NCI-H69 (cell line): ENCODE results near the gene TRIM47.
A peak's percentile ranks its signal among the peaks of the same experiment; 100 is the strongest.
"Not testable (repeated sequence)": the region's sequence is repeated elsewhere in the genome, so short reads cannot be mapped to it uniquely, and the experiment has no call there.

Experiments used
- DNase-seq: peaks from one replicate; lab custom pipeline; 2025; lab: John Stamatoyannopoulos, UW

The TRIM47 gene

DNA sequence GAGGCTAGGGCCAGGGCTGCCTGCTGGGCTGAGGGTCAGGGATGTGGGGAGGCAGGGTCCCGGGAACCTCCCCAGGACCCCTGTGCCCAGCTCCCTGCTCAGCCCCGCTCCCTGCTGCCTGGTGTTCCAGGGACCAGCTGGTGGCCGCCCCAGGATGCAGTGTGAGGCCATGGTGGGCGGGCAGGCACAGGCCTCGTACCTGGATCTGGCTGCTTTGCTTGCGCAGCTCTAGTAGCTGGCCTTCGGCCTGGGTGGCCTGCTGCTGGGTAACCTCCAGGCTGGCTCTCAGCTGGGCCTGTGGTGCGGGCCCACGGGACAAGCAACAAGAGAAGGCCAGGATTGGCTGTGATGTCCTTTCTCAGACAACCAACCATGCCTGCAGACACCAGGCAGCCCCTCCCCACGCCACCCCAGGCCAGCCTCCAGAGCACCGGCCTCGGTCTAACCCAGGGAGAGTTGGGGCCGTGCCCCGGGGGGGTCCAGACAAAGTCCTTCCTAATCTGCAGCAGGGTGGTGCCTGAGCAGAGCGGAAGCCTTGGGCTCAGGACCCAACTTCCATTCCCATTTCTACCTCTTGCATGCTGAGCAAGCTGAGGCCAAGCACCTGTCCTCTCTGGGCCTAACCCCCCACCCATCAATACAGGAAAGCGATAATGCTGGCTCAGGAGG lies 14.3 kb upstream of the TRIM47 start:
- DNase-seq, result no peak

DNA sequence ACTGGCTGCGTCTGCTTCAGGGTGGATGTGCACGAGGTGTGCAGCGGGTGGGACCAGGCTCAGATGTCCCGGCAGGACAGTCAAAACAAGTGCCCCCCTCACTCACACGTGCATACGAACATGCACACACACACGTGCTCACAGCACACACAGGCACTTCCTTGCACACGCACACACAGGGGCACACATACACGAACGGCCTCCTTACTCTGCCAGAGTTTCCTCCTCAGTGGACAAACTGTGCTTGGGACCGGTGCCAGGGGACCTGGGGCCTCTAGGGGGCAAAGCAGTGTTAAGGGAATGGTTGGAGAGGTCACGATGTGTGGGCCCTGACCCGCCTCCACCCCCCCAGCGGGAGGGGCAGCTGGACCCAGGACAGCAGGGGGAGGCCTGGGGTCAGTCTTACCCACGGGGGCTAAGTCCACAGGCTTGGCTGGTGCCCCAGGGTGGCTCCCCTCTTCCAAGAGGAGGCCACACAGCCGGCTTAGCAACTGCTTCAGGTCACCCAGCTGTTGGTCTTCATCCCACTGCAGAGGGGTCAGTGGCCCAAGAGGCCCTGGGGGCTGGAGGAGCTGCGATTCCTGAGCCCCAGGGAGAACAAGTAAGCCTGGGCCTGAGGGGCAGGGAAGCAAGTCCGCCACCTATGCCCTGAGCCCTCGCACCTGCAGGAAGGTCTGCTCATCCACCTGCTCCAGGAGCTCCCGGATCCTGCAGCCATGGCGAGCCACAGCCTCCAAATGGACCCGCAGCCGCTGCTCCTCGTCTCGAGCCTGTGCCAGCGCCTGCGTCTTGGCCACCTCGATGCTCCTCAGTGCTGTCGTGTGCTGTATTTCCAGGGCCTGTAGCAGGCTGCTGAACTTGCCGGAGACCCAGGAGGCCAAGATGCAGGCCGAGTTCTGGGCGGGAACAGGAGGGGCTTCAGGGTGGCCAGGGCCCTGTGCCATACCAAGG lies 13.5 kb upstream of the TRIM47 start:
- no peak for DNase-seq

DNA sequence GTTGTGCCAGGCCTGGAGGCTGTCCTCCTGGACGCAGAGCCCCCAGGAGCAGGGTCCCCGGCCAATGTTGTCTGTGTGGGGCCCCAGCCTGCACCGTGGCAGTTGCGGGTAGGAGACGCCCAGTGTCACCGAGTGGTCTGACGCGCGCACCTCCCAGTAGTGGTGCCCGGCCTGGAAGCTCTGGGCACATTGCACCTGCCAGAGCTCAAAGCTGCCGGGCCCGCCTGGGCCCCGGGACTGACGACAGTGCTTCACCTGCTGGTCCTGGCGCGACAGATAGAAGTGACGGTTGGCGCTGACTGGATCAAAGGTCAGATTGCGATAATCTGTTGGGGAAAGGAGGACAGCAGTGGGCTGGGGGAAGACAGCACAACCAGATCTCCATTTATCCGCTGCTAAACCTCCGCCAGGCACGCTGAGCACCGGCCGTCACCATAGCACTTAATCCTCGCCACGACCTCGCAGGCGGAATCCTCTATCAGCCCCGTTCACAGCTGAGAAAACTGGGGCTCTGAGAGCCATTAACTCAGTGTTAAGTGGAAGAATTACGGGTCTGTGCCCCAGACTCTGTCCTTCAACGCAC lies 12.7 kb upstream of the TRIM47 start:
- no peak for DNase-seq

GRCh38 chr17:75889454-75889853 lies 11.1 kb upstream of the TRIM47 start:
- DNase-seq, result no peak

GRCh38 chr17:75888484-75888883 lies 10.1 kb upstream of the TRIM47 start:
- DNase-seq, result no peak

- DNase-seq, result not testable (repeated sequence)
Measured at GRCh38 chr17:75885860-75886259, 7.5 kb upstream of the TRIM47 start.

- no peak for DNase-seq
Measured at GRCh38 chr17:75885431-75885830, 7.0 kb upstream of the TRIM47 start.

DNA sequence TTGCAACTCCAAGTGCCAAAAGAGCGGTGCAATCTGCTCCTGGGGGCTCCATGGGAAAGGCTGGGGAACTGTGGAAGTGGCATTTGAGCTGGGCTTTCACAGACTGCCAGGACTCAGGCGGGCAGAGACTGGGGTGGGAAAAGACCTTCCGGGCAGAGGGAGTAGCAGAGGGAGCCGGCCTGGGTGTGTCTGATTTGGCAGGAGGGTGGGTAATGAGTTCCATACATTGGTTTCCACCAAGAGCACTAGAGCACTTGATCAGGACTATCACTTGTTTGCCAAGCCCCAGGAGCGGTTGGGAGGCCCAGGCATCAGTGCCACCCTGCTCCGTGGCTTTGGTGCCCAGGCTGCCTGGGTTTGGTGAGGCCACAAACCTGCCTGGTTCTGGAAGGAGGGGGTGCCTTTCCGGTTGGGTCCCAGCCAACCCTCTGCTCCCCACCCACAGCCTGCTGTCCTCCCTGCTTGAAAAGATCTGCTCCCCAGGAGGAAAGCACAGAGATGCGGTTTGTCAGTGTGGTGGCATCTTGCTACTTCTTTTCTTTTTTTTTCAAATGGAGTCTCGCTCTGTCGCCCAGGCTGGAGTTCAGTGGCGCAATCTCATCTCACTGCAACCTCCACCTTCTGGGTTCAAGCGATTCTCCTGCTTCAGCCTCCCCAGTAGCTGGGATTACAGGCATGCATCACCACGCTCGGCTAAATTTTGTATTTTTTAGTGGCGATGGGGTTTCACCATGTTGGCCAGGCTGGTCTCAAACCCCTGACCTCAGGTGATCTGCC lies 3.5 kb upstream of the TRIM47 start:
- no peak for DNase-seq

DNA sequence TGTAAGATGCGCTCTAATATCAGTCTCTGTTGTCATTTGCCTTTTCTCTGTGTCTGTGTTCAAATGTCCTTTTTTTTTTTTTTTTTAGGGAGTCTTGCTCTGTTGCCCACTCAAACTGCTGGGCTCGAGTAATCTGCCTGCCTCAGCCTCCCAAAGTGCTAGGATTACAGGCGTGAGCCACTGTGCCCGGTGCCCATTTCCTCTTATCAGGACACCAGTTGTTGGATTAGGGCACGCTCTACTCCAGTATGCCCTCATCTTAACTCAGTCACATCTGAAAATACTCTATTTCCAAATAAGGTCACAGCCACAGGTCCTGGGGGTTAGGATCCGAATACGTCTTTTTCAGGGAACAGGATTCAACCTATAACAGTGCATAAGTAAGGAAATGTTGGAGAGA lies 1.9 kb upstream of the TRIM47 start:
- no peak for DNase-seq

DNA sequence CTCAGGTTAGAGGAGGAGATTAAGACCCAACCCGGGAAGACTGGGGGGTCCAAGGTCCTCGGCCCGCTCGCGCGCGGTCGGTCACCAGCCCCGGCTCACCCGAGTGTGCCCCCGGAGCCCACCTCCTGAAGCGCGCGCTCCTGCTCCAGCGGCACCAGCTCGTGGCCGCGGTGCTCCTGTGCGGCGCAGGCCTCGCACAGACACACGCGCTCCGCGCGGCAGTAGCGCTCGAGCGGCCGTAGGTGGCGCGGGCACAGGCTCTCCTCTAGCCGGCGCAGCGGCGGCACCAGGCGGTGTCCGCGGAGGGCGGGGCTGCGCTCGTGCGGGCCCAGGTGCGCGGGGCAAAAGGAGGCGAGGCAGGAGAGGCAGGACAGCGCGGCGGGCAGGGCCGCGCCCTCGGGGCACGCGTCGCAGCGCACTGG lies 618 bp downstream of the TRIM47 start:
- peak; percentile 88 for DNase-seq

DNA sequence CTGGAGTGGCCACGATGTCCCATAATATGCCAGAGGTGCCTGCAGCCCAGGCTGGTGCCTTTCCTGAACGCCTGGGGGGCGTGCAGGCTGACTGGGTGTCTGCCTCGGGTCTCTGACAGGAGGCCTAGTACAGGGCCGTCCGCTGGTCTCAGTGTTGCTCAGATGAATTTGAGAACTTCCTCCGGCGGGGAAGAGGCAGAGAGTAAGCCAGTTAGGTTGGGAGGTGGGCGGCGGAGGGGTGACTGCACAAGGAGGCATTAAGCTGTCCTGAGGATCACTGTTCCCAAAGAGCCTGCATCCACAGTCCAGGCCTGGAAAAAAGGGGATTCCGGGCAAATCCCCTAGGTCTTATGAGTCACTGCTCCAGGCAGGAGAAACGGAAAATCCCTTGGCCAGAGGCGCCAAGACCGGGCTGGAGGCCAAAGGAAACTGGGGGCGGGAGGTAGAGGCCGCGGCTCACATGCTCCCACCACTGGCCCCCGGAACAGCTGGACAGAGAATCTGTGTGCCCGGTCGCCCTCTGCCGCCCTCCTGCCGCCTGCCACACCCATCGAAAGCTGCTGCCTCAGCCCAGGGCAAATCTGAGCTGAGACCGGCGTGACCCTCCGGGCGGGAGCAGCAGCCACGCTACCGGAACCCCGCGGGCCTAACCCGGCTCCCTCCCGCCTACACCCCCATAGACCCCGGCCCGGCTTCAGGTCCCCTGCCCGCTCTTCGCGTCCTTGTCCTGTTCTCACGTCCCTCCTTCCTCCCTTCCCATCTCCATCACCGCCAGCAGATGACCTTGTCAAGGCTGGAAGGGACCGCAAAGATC lies 1.2 kb downstream of the TRIM47 start:
- DNase-seq, result peak; percentile 70

- peak; percentile 96 for DNase-seq
Measured at GRCh38 chr17:75876190-75876937, 2.0 kb downstream of the TRIM47 start.

DNA sequence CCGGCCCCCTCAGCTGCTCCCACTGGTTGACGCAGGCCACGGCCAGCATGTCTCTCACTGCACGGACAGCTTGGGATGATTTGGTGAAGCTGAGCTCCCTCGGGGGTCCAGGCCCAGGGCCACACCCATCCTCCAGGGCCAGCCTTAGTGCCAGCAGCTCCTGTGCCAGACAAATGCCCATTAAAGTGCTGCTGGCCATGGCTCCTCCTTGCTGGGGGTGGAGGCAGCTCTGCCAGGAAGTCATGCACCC lies 2.5 kb downstream of the TRIM47 start:
- DNase-seq, result no peak

GRCh38 chr17:75875182-75875939 lies 3.0 kb downstream of the TRIM47 start:
- no peak for DNase-seq

GRCh38 chr17:75874323-75875181 lies 3.8 kb downstream of the TRIM47 start:
- DNase-seq, result no peak

GRCh38 chr17:75873587-75874322 lies 4.6 kb downstream of the TRIM47 start:
- no peak for DNase-seq

GRCh38 chr17:75872434-75873351 lies 5.7 kb downstream of the TRIM47 start:
- DNase-seq, result peak; percentile 61
